Ishikawa (cell line): ENCODE measurements around the gene GSN.

ENCODE experiments used
- CEBPB ChIP-seq: IDR thresholded peaks from 2 replicates; pipeline ENCODE4 v1.6.1; 2012
- CREB1 ChIP-seq: IDR thresholded peaks from 2 replicates; pipeline ENCODE4 v1.6.1; 2012; ENCODE audit warnings: low read depth
- EGR1 ChIP-seq: IDR thresholded peaks from 2 replicates; pipeline ENCODE4 v1.6.1; 2012
- EP300 ChIP-seq: IDR thresholded peaks from 2 replicates; pipeline ENCODE4 v1.6.1; 2012; ENCODE audit warnings: borderline replicate concordance
- FOXM1 ChIP-seq: IDR thresholded peaks from 2 replicates; pipeline ENCODE4 v1.6.1; 2012; ENCODE audit warnings: low read depth, borderline replicate concordance
- NFIC ChIP-seq: IDR thresholded peaks from 2 replicates; pipeline ENCODE4 v1.6.1; 2012
- RAD21 ChIP-seq: IDR thresholded peaks from 2 replicates; pipeline ENCODE4 v1.6.1; 2012; ENCODE audit warnings: low read depth
- REST ChIP-seq: IDR thresholded peaks from 2 replicates; pipeline ENCODE4 v1.6.1; 2012; ENCODE audit warnings: low read depth, mild to moderate bottlenecking
- TAF1 ChIP-seq: IDR thresholded peaks from 2 replicates; pipeline ENCODE4 v1.6.1; 2012; ENCODE audit warnings: low read depth, mild to moderate bottlenecking
- TCF12 ChIP-seq: IDR thresholded peaks from 2 replicates; pipeline ENCODE4 v1.6.1; 2012; ENCODE audit warnings: low read depth
- TEAD4 ChIP-seq: IDR thresholded peaks from 2 replicates; pipeline ENCODE4 v1.6.1; 2012
- YY1 ChIP-seq: IDR thresholded peaks from 2 replicates; pipeline ENCODE4 v1.6.1; 2012; ENCODE audit warnings: low read depth
- ZBTB7A ChIP-seq: IDR thresholded peaks from 2 replicates; pipeline ENCODE4 v1.6.1; 2012; ENCODE audit warnings: low read depth
- TF ChIP-seq, protein P1 (sequence below): IDR thresholded peaks from 2 replicates; pipeline ENCODE4 v1.6.1; 2012

- TF ChIP-seq EP300 (no peak), REST (no peak), EGR1 (no peak), CREB1 (no peak), ZBTB7A (no peak), RAD21 (no peak), FOXM1 (no peak), CEBPB (no peak), YY1 (no peak), TAF1 (no peak), NFIC (no peak), TCF12 (no peak), TEAD4 (no peak)
- TF ChIP-seq, protein P1, sequence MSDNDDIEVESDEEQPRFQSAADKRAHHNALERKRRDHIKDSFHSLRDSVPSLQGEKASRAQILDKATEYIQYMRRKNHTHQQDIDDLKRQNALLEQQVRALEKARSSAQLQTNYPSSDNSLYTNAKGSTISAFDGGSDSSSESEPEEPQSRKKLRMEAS: no peak
Observed at GRCh38 chr9:121298689-121299466, 30.9 kb downstream of the GSN start.
